ENCODE results near the gene C3orf70.

Gene C3orf70

GRCh38 chr3:185063431-185063830 lies 89.4 kb downstream of the C3orf70 start:
- no peak for TF ChIP-seq Cebpa-rat (IDR thresholded peaks at IDR 0.05)
- Histone ChIP-seq H4K20me1 (no peaks in the 10 kb centered on the region), H3K4me3 (no peak overlapping the region), H3K9ac (no peak overlapping the region), H3K36me3 (peaks cover 0 to 7% (median 0%) of the 10 kb centered on the region in 11 experiments; a peak in 3 of 22 replicates), H3K4me1 (peaks cover 0 to 29% (median 14%) of the 10 kb centered on the region in 10 experiments; a peak in 13 of 20 replicates), H3K4me2 (no peak overlapping the region), H3K27ac (no peak overlapping the region), H3K9me3 (replicated peaks in 1 of 11) (peaks cover 21 to 43% (median 23%) of the 10 kb centered on the region in 11 experiments), H3K27me3 (no peaks in the 10 kb centered on the region)

- Histone ChIP-seq H3K36me3 (peaks cover 0 to 14% (median 6%) of the 10 kb centered on the region in 11 experiments; a peak in 6 of 22 replicates), H3K9me3 (replicated peaks in 1 of 11) (peaks cover 34 to 55% (median 35%) of the 10 kb centered on the region in 11 experiments), H3K9ac (no peak overlapping the region), H4K20me1 (no peaks in the 10 kb centered on the region), H3K27ac (no peak overlapping the region), H3K4me1 (peaks cover 0 to 38% (median 15%) of the 10 kb centered on the region in 10 experiments; a peak in 13 of 20 replicates), H3K27me3 (no peaks in the 10 kb centered on the region), H3K4me2 (no peak overlapping the region), H3K4me3 (no peak overlapping the region)
- TF ChIP-seq Cebpa-rat (IDR thresholded peaks at IDR 0.05): no peak
These were observed 90.7 kb downstream of the C3orf70 start for GRCh38 chr3:185062191-185062590.

- H3K4me2 ChIP-seq: peak overlapping the region in 2 of 11 experiments; percentile 63 to 67; a peak in 4 of 22 replicates
- H3K4me1 ChIP-seq: peaks cover 0 to 46% (median 15%) of the 10 kb centered on the region in 10 experiments; a peak in 13 of 20 replicates
- no peak overlapping the region for H3K9ac ChIP-seq
- H3K27me3 ChIP-seq: no peaks in the 10 kb centered on the region
- no peak for TF ChIP-seq Cebpa-rat (IDR thresholded peaks at IDR 0.05)
- peak overlapping the region in 2 of 10 experiments; percentile 18 to 28; a peak in 3 of 20 replicates for H3K4me3 ChIP-seq
- peaks cover 7 to 23% (median 12%) of the 10 kb centered on the region in 11 experiments; a peak in 20 of 22 replicates for H3K36me3 ChIP-seq
- H4K20me1 ChIP-seq: no peaks in the 10 kb centered on the region
- H3K27ac ChIP-seq: peak overlapping the region in 1 of 11 experiments; percentile 45; a peak in 3 of 22 replicates
- peaks cover 40 to 64% (median 46%) of the 10 kb centered on the region in 11 experiments for H3K9me3 ChIP-seq (replicated peaks in 1 of 11)
These were observed 92.2 kb downstream of the C3orf70 start for GRCh38 chr3:185060655-185061054.

GRCh38 chr3:185059766-185060165 lies 93.1 kb downstream of the C3orf70 start:
- peak overlapping the region in 4 of 11 experiments; percentile 30 to 45 (median 38); a peak in 5 of 22 replicates for H3K27ac ChIP-seq
- peaks cover 12 to 32% (median 20%) of the 10 kb centered on the region in 11 experiments; a peak in 21 of 22 replicates for H3K36me3 ChIP-seq
- no peaks in the 10 kb centered on the region for H3K27me3 ChIP-seq
- H3K4me1 ChIP-seq: peaks cover 0 to 46% (median 15%) of the 10 kb centered on the region in 10 experiments; a peak in 13 of 20 replicates
- peak overlapping the region in 6 of 11 experiments; percentile 5 to 67 (median 40); a peak in 8 of 22 replicates for H3K4me2 ChIP-seq
- no peak for TF ChIP-seq Cebpa-rat (IDR thresholded peaks at IDR 0.05)
- no peak overlapping the region for H3K9ac ChIP-seq
- peaks cover 40 to 73% (median 50%) of the 10 kb centered on the region in 11 experiments for H3K9me3 ChIP-seq (replicated peaks in 1 of 11)
- no peak overlapping the region for H3K4me3 ChIP-seq
- no peaks in the 10 kb centered on the region for H4K20me1 ChIP-seq

GRCh38 chr3:185058796-185059195 lies 94.1 kb downstream of the C3orf70 start:
- peak overlapping the region in 6 of 11 experiments; percentile 0 to 67 (median 36); a peak in 7 of 22 replicates for H3K4me2 ChIP-seq
- H3K27me3 ChIP-seq: no peaks in the 10 kb centered on the region
- H3K27ac ChIP-seq: peak overlapping the region in 1 of 11 experiments; percentile 45; a peak in 3 of 22 replicates
- no peak for TF ChIP-seq Cebpa-rat (IDR thresholded peaks at IDR 0.05)
- H3K4me1 ChIP-seq: peaks cover 0 to 46% (median 15%) of the 10 kb centered on the region in 10 experiments; a peak in 13 of 20 replicates
- no peaks in the 10 kb centered on the region for H4K20me1 ChIP-seq
- H3K36me3 ChIP-seq: peaks cover 22 to 41% (median 29%) of the 10 kb centered on the region in 11 experiments
- H3K9me3 ChIP-seq (replicated peaks in 1 of 11): peaks cover 40 to 81% (median 50%) of the 10 kb centered on the region in 11 experiments
- no peak overlapping the region for H3K4me3 ChIP-seq
- H3K9ac ChIP-seq: no peak overlapping the region

GRCh38 chr3:185057829-185058228 lies 95.0 kb downstream of the C3orf70 start:
- H3K36me3 ChIP-seq: peaks cover 32 to 51% (median 39%) of the 10 kb centered on the region in 11 experiments

GRCh38 chr3:185056908-185057307 lies 96.0 kb downstream of the C3orf70 start:
- Histone ChIP-seq H3K4me2 (no peak overlapping the region), H3K9ac (no peak overlapping the region), H3K36me3 (peaks cover 41 to 60% (median 48%) of the 10 kb centered on the region in 11 experiments), H3K9me3 (replicated peaks in 1 of 11) (peaks cover 40 to 76% (median 50%) of the 10 kb centered on the region in 11 experiments), H3K27ac (no peak overlapping the region), H4K20me1 (no peaks in the 10 kb centered on the region), H3K27me3 (no peaks in the 10 kb centered on the region), H3K4me3 (no peak overlapping the region), H3K4me1 (peaks cover 0 to 46% (median 15%) of the 10 kb centered on the region in 10 experiments; a peak in 13 of 20 replicates)
- TF ChIP-seq Cebpa-rat (IDR thresholded peaks at IDR 0.05): no peak

More at GRCh38 chr3:185057829-185058228, 95.0 kb downstream of the C3orf70 start:
- H4K20me1 ChIP-seq: no peaks in the 10 kb centered on the region
- peaks cover 0 to 46% (median 15%) of the 10 kb centered on the region in 10 experiments; a peak in 13 of 20 replicates for H3K4me1 ChIP-seq
- H3K9ac ChIP-seq: no peak overlapping the region
- H3K27me3 ChIP-seq: no peaks in the 10 kb centered on the region
- H3K9me3 ChIP-seq (replicated peaks in 1 of 11): peaks cover 40 to 83% (median 50%) of the 10 kb centered on the region in 11 experiments
- TF ChIP-seq Cebpa-rat (IDR thresholded peaks at IDR 0.05): no peak
- no peak overlapping the region for H3K27ac ChIP-seq
- no peak overlapping the region for H3K4me3 ChIP-seq
- H3K4me2 ChIP-seq: peak overlapping the region in 1 of 11 experiments; percentile 67; a peak in 1 of 22 replicates

GRCh38 chr3:185052631-185053030 lies 100.2 kb downstream of the C3orf70 start:
- Histone ChIP-seq H3K4me1 (peaks cover 0 to 12% (median 0%) of the 10 kb centered on the region in 10 experiments; a peak in 2 of 20 replicates), H3K4me2 (no peak overlapping the region), H3K36me3 (peaks cover 77 to 94% (median 86%) of the 10 kb centered on the region in 11 experiments), H3K27ac (no peak overlapping the region), H4K20me1 (no peaks in the 10 kb centered on the region), H3K27me3 (no peaks in the 10 kb centered on the region), H3K9ac (no peak overlapping the region), H3K9me3 (replicated peaks in 1 of 11) (peaks cover 8 to 35% (median 20%) of the 10 kb centered on the region in 11 experiments), H3K4me3 (no peak overlapping the region)
- no peak for TF ChIP-seq Cebpa-rat (IDR thresholded peaks at IDR 0.05)

GRCh38 chr3:185051801-185052200 lies 101.1 kb downstream of the C3orf70 start:
- Histone ChIP-seq H3K27ac (no peak overlapping the region), H3K4me1 (peaks cover 0 to 4% (median 0%) of the 10 kb centered on the region in 10 experiments; a peak in 1 of 20 replicates), H3K4me3 (no peak overlapping the region), H3K27me3 (no peaks in the 10 kb centered on the region), H3K9ac (no peak overlapping the region), H3K4me2 (no peak overlapping the region), H4K20me1 (no peaks in the 10 kb centered on the region), H3K9me3 (replicated peaks in 1 of 11) (peaks cover 3 to 30% (median 14%) of the 10 kb centered on the region in 11 experiments; a peak in 18 of 22 replicates), H3K36me3 (peaks cover 76 to 98% (median 84%) of the 10 kb centered on the region in 11 experiments)
- no peak for TF ChIP-seq Cebpa-rat (IDR thresholded peaks at IDR 0.05)
